Inflammatory macrophage (primary cell): ENCODE measurements around the gene G3BP1.
"Not testable (repeated sequence)": the region's sequence is repeated elsewhere in the genome, so short reads cannot be mapped to it uniquely, and the experiment has no call there.

Source experiments
- DNase-seq, 2 donors: peaks; one replicate each; pipeline ENCODE4 v3.0.0-alpha.2; 2020 to 2022
- total RNA-seq, 18 experiments: gene quantifications; one replicate each; lab custom pipeline; 2026; ENCODE audit warnings: mixed read lengths in 6 of 18, inconsistent platforms in 2 of 18; lab: John Stamatoyannopoulos, UW

The G3BP1 gene
- 215 to 434 (median 352) reads per million in 18 experiments for total RNA-seq

GRCh38 chr5:151771259-151772028, at the start of gene G3BP1:
Gene G3BP1, plus strand, starts transcription at chr5:151771954. Its CDS starts 14,667 bp downstream, at chr5:151786621.
- peak; percentile 100 for DNase-seq

- peak in 1 of 2 donors; percentile 57 for DNase-seq
Observed at GRCh38 chr5:151722546-151722945, 49.2 kb upstream of the G3BP1 start.

- no peak for DNase-seq
Observed at GRCh38 chr5:151724360-151724759, 47.4 kb upstream of the G3BP1 start.

- DNase-seq, result not testable (repeated sequence)
Observed at GRCh38 chr5:151729597-151729996, 42.2 kb upstream of the G3BP1 start.

- no peak for DNase-seq
Observed at GRCh38 chr5:151730381-151730780, 41.4 kb upstream of the G3BP1 start.

- no peak for DNase-seq
Observed at GRCh38 chr5:151733358-151734063, 38.2 kb upstream of the G3BP1 start.

GRCh38 chr5:151734064-151734408, 37.7 kb upstream of the G3BP1 start:
- no peak for DNase-seq

GRCh38 chr5:151735646-151736045, 36.1 kb upstream of the G3BP1 start:
- DNase-seq, result no peak

- no peak for DNase-seq
Observed at GRCh38 chr5:151737431-151737830, 34.3 kb upstream of the G3BP1 start.

- no peak for DNase-seq
Observed at GRCh38 chr5:151738125-151738848, 33.5 kb upstream of the G3BP1 start.

GRCh38 chr5:151739395-151739794, 32.4 kb upstream of the G3BP1 start:
- no peak for DNase-seq

GRCh38 chr5:151739939-151740335, 31.8 kb upstream of the G3BP1 start:
- no peak for DNase-seq

- DNase-seq, result peak; percentile 70 to 73
Observed at GRCh38 chr5:151740336-151740942, 31.3 kb upstream of the G3BP1 start.

- DNase-seq, result no peak
Observed at GRCh38 chr5:151740958-151741373, 30.8 kb upstream of the G3BP1 start.

- no peak for DNase-seq
Observed at GRCh38 chr5:151741678-151742423, 29.9 kb upstream of the G3BP1 start.

- DNase-seq, result peak; percentile 15 to 18
Observed at GRCh38 chr5:151742870-151743294, 28.9 kb upstream of the G3BP1 start.

- DNase-seq, result no peak
Observed at GRCh38 chr5:151743530-151743929, 28.2 kb upstream of the G3BP1 start.

GRCh38 chr5:151745071-151745705, 26.6 kb upstream of the G3BP1 start:
- DNase-seq, result peak; percentile 70 to 72

- no peak for DNase-seq
Observed at GRCh38 chr5:151750121-151750520, 21.6 kb upstream of the G3BP1 start.

- DNase-seq, result peak; percentile 86 to 88
Observed at GRCh38 chr5:151751091-151751490, 20.7 kb upstream of the G3BP1 start.

GRCh38 chr5:151751593-151751992, 20.2 kb upstream of the G3BP1 start:
- DNase-seq, result no peak

GRCh38 chr5:151755383-151755782, 16.4 kb upstream of the G3BP1 start:
- DNase-seq, result no peak
